Measurements from ENCODE around the gene HEPN1.

Gene HEPN1

GRCh38 chr11:124884869-124885479 is 34.1 kb upstream of the HEPN1 start:
- no peak for DNase-seq (ENCODE audit: low spot score)

DNA sequence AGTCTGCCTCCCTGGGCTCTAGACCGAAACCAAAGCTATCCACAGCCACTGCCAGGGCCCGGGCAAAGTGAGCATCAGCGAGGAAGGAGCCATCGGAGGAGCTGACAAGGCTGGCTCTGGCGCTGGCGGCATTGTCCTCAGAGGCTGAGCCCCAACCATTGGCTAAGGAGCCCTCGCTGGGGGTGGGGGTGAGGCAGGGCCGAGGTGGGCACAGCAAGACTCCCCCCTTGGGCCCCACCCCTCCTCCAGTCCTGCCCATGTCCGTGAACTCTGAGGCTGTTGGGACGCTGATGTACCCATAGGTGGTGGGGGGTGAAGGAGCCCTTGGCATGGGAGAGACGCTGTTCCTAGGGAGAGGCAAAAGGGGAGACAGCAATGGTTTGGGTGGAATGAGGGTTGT is 32.6 kb upstream of the HEPN1 start:
- no peak for DNase-seq (ENCODE audit: low spot score)

- DNase-seq (ENCODE audit: low spot score), result no peak
Measured at GRCh38 chr11:124886978-124887666, 31.9 kb upstream of the HEPN1 start.

DNA sequence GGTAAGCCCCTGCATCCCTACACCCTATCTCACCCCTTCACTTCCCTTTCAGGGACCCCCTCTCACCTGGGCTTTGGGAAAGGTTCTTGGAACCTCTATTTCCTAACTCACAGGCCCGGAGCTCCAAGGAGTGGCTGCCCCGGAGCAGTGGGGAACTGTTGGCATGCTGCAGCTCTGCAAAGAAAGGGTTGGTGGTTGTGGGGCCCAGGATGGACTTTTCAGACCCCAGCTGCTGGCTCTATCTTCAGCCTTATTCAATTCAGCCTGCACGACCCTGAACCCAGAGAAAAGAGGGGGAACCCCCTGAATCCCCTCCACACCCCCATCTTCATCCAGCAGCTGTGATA is 31.4 kb upstream of the HEPN1 start:
- DNase-seq (ENCODE audit: low spot score), result no peak

GRCh38 chr11:124889191-124890091 is 29.6 kb upstream of the HEPN1 start:
- DNase-seq (ENCODE audit: low spot score), result no peak

DNA sequence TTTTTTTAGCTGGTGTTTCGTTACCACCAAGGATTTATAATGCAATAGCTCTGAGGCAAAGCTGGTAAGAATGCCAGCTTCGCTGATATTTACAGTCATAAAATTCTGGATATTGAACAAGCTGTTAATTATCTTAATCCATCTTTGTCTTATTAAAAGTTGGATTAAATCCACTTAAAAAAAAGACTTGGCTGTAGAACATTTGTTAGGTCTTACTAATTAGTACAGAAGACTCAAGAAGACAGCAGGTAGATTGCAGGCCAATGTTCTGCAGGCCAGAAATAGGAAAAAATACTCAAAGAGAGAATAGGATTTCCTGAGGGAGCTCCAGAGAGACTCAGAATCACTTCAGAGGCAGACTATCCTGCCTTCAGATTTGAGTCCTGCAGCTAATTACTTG is 28.9 kb upstream of the HEPN1 start:
- no peak for DNase-seq (ENCODE audit: low spot score)

DNA sequence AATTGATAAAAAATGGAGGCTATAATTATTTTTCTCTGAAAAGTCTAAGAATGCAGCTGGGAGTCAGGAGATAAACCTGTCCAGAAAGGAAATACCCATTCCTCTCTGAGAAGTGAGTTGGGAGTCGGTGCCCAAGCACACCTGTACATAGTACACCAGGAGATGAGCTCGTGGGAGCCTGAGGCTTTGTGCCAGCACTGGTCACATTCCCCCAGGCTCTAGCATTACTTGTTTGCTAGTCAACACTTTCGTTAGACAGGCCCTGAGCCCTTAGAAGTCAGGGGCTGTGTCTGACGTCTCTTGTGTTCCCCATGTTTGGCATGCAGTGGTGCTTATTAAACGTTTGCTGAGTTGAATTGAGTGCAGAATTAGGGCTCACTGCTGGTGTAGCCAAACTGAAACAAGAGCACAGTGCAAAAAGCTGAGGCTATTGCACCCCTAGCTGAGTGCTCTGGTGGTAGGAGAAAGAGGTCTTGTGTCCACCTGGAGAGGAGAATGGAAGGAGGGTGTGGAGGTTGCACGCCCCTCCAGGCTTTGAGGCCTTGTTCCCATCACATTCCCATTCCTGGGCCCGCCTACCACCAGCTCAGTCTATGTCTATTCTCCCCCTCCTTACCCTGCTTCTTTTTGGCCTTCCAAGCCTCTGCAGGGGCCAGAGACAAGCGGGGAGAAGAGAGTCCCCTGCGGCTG is 28.2 kb upstream of the HEPN1 start:
- no peak for DNase-seq (ENCODE audit: low spot score)

DNA sequence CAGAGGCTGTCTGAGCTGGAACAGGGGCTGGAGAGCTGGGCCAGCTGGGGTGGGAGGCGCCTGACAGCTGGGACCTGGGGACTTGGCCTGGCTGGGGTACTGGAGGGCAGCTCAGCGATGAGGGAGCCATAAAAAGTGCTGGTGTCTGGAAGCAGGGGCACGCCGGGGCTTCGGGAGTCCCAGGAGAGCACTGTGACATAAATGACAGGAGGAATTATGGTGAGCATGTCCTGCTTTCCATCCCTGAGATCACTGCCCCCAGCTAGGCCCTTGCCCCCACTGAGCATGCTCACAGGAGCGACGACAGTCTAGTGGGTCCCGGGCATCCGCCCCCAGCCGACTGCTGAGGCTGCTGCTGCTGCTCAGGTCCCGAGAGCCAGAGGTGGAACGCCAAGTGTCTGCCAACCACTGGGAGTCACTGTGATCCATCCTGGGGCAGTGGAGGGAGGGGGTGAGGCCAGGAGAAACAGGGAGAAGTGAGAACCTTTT is 27.6 kb upstream of the HEPN1 start:
- no peak for DNase-seq (ENCODE audit: low spot score)

DNA sequence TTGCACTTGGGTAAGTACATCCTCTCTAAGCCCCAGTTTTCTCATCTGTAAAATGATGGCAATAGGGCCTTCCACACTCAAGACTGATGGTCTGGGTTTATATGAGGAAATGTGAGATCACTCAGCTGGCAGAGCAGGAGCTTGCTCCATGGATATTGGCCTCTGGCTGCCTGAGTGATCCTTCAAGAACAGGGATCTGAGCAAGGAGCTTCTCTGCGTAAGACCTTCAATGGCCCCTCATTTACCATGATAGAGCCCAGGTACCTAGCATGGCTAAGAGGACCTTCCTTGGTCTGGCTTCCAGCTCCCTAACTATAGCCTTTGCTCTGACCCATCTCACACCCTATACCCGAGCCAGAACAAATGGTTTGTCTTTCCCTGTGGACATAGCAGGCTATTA is 26.9 kb upstream of the HEPN1 start:
- no peak for DNase-seq (ENCODE audit: low spot score)

GRCh38 chr11:124892750-124893454 is 26.1 kb upstream of the HEPN1 start:
- DNase-seq (ENCODE audit: low spot score), result no peak

- no peak for DNase-seq (ENCODE audit: low spot score)
Measured at GRCh38 chr11:124893781-124894401, 25.2 kb upstream of the HEPN1 start.

DNA sequence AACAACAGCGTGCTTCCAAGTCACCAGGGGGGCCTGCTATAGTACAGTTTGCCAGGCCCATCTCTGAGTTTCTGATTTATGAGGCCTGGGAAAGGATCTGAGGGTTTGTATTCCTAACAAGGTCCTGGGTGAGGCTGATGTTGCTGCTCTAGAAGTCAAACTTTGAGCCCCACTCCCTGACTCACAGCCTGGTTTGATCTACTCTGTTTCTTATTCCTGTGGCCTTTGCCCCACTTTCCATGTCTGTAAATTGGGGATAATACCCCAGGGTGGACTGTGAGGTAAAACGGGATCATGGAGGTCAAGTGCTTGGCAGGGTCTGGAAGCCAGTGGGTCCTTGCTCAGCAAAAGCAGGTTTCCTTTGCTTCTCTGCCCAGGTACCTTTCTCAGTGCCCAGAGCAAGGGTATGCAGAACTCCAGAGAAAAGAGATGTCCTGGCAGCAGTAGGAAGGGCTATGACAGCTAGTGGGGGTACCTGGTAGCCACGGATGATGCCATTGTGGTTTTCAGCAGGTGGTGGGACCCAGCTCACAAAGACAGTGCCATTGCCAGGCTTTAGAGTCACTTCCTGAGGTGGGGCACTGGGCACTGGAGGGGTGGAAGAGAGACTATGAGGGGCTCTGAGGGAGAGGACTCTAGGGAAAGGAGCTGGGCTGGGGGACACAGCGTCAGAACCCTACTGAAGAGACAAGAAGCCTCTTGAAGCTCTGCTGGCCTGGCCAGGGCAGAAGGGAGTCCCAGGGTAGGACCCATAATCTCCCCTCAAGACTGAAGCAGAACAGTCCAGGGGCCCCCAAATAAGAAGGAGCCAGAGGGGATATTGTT is 24.2 kb upstream of the HEPN1 start:
- DNase-seq (ENCODE audit: low spot score), result no peak

GRCh38 chr11:124895471-124895971 is 23.5 kb upstream of the HEPN1 start:
- DNase-seq (ENCODE audit: low spot score), result no peak

DNA sequence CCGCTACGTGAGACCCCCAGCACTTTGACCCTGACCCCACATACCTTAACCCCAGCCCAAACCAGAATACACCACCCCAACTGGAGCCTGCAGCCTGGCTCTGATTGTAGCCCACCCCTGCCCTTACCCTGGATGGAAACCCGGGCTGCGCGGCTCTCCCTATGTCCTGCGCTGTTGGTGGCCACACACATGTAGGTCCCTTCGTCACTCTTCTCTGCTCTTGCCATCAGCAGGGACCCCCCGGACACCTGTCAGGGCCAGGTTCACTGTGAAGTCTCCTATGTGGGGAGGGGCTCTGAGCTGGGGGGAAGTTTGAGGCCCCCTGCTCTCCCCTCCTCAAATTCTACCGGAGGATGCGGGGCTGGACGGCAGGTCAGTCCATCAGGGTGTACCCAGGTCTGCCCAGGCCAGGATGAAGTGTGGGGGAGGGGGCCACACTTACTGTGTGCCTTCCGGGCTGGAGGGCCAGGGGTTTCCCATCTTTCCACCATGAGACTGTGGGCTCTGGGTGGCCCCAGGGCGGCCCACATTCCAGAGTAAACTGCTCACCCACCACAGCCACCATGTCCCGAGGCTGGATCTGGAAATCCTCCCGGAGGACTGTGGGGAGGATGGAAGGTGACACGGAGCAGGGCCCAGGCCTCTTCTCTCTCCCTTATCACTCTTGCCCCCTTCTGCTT is 22.8 kb upstream of the HEPN1 start:
- no peak for DNase-seq (ENCODE audit: low spot score)

DNA sequence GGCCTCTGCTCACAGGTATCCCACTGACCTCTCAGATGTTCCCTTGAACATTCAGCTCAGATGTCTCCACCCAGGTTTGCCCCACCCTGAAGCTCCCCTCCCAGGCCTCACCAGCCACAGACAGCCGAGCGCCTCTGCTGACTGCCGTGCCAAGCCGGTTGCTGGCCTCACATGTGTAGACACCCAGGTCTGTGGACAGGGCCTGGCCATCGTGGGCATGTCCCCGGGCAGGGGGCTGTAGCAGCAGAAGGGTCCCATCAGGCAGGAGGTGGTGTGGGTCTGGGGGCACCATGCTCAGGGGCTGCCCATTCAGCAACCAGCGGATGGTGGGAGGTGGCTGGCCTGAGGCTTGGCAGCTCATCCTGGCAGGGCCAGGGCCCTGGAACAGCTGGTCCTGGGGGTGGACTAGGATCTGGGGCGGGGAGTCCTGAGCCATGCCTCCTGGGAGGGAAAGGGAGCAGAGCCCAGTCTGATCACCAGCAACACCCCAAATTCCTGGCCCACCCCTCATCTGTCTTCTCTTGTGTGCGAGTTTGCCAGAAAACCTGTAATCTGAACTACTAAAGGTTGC is 22.1 kb upstream of the HEPN1 start:
- no peak for DNase-seq (ENCODE audit: low spot score)

GRCh38 chr11:124897674-124898262 is 21.3 kb upstream of the HEPN1 start, which contains the start of gene ROBO4:
Gene ROBO4 (minus strand): TSS chr11:124897865. CDS start chr11:124897795, 70 bp downstream.
- no peak for DNase-seq (ENCODE audit: low spot score)

- peak; percentile 92 for DNase-seq (ENCODE audit: low spot score)
Measured at GRCh38 chr11:124898263-124898680, 20.8 kb upstream of the HEPN1 start.

GRCh38 chr11:124898711-124899110 is 20.3 kb upstream of the HEPN1 start:
- DNase-seq (ENCODE audit: low spot score), result no peak

Data from kidney tubule cell (primary cell).